CD4-positive, alpha-beta memory T cell (primary cell): Measurements from ENCODE around the gene NR3C1. TPM values are rescaled to one million over a fixed set of nuclear protein-coding genes. Genes with fewer than 3 reads are reported as not detected.
A peak's percentile ranks its signal among the peaks of the same experiment; 100 is the strongest.

Experiments used
- CTCF ChIA-PET: fragments of 350-600 bp; sonication (Branson Sonifier 250); formaldehyde crosslinking; loops from one replicate; lab custom pipeline; 2021; ENCODE audit warnings: inconsistent platforms; ENCODE audit not compliant: partially characterized antibody; lab: Charles Lee
- POLR2A ChIA-PET: fragments of 350-600 bp; sonication (Branson Sonifier 250); formaldehyde crosslinking; loops from one replicate; lab custom pipeline; 2021; ENCODE audit not compliant: partially characterized antibody; lab: Charles Lee
- DNase-seq, 5 donors: peaks; one replicate each; pipeline versions ENCODE4 v3.0.0 to v3.0.0-alpha.2; 2020 to 2022; ENCODE audit warnings: mixed read lengths in 1 of 5
- H3K27ac ChIP-seq: one replicate; pipeline ENCODE4 v1.7.0; 2013; ENCODE audit warnings: low read depth, low read length
- H3K27me3 ChIP-seq: 2 replicates; pipeline ENCODE4 v1.7.0; 2013; ENCODE audit warnings: mild to moderate bottlenecking, low read length, moderate library complexity; ENCODE audit not compliant: insufficient read depth
- H3K36me3 ChIP-seq: 2 replicates; pipeline ENCODE4 v1.7.0; 2013; ENCODE audit warnings: mild to moderate bottlenecking, low read length, moderate library complexity; ENCODE audit not compliant: insufficient read depth
- H3K4me1 ChIP-seq: 2 replicates; pipeline ENCODE4 v1.7.0; 2013; ENCODE audit warnings: mild to moderate bottlenecking, low read length, moderate library complexity; ENCODE audit not compliant: insufficient read depth
- H3K4me3 ChIP-seq, 2 donors: one replicate each; pipeline ENCODE4 v1.7.0; 2013; ENCODE audit warnings: low read length in 2 of 2, mild to moderate bottlenecking in 1 of 2
- H3K9me3 ChIP-seq, 2 donors: one replicate each; pipeline ENCODE4 v1.7.0; 2013; ENCODE audit warnings: low read length in 2 of 2, control low read depth in 1 of 2; ENCODE audit not compliant: control insufficient read depth in 1 of 2
- H3K27ac Mint-ChIP-seq, 7 donors: one replicate each; pipeline ENCODE4 v1.8.0; 2020 to 2021; ENCODE audit warnings: mixed read lengths in 7 of 7, mild to moderate bottlenecking in 6 of 7, inconsistent platforms in 3 of 7, moderate library complexity in 3 of 7
- H3K27me3 Mint-ChIP-seq, 2 donors: one replicate each; pipeline ENCODE4 v1.8.0; 2020 to 2021; ENCODE audit warnings: mixed read lengths in 2 of 2
- H3K36me3 Mint-ChIP-seq, 2 donors: one replicate each; pipeline ENCODE4 v1.8.0; 2020 to 2021; ENCODE audit warnings: mixed read lengths in 2 of 2, inconsistent platforms in 1 of 2, mild to moderate bottlenecking in 1 of 2
- H3K4me1 Mint-ChIP-seq, 4 donors: one replicate each; pipeline ENCODE4 v1.8.0; 2020 to 2021; ENCODE audit warnings: mixed read lengths in 4 of 4, mild to moderate bottlenecking in 1 of 4
- H3K4me3 Mint-ChIP-seq, 8 donors: one replicate each; pipeline ENCODE4 v1.8.0; 2020 to 2021; ENCODE audit warnings: mixed read lengths in 8 of 8, mild to moderate bottlenecking in 7 of 8, moderate library complexity in 6 of 8, inconsistent platforms in 3 of 8
- H3K9me3 Mint-ChIP-seq, 8 donors: one replicate each; pipeline ENCODE4 v1.8.0; 2020 to 2021; ENCODE audit warnings: mixed read lengths in 8 of 8, mild to moderate bottlenecking in 5 of 8, inconsistent platforms in 3 of 8, moderate library complexity in 1 of 8
- intact Hi-C: fragments of 100-400 bp; cut with micrococcal nuclease; formaldehyde crosslinking; loops from one replicate; pipeline ENCODE4 v1.15.1; 2023
- polyA plus RNA-seq, 2 donors: library from polyadenylated mRNA; unstranded; fragments of 300-500 nt; fragmentation: Illumina TruSeq; gene quantifications; one replicate each; pipeline ENCODE4 v1.2.3, GENCODE V29; 2021
- total RNA-seq, 2 experiments: library from RNA; stranded (reverse); gene quantifications; one replicate each; pipeline ENCODE4 v1.2.3, GENCODE V29; 2021

Gene NR3C1
- total and polyA plus RNA-seq, 4 experiments from 2014 or later = 92.0 to 164 (median 143) TPM

DNA sequence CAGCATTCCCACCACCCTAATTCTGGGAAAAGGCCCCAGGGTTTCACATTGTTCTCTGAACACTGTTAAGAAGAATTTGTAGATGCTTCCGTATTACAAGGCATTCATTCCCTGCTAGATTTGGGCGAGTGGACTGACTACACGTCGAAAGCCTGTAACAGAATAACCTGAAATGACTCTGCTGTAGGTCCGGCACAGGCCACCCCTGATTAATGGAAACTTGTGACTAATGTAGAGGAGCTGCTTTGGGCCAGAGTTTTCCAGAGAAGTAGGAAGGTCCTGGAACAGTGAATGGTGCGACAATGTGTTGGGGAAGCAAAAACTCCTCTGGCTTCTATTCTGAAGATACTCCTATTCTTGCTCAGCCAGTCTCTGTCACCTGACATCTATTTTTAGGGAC, 87.6 kb downstream of the NR3C1 start:
- no peak for DNase-seq

DNA sequence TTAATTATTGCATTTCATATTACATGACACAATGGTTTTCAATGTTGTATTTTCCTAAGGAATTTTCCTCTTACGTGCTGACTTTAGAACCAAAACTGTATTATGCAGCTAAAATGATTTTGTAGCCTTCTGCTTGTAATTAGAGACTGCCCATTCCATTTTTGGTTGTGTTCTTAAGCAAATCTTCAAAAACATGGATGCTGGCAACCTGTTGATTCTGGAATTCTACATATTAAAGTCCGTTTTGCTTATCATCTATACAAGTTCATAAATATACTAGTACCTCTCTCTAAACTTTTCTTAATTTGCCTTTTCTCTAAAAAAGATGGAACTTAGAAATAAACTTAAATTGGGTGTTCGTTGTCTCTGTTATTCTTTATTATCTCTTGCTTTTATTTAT, 88.3 kb downstream of the NR3C1 start:
- no peak overlapping the region for H3K4me3 Mint-ChIP-seq
- CTCF ChIA-PET = no interaction called here
- Histone ChIP-seq H3K36me3 (peaks cover 25% of the 10 kb centered on the region), H3K9me3 (no peaks in the 10 kb centered on the region), H3K4me1 (peaks cover 16% of the 10 kb centered on the region), H3K27me3 (no peaks in the 10 kb centered on the region), H3K27ac (no peak overlapping the region), H3K4me3 (no peak overlapping the region)
- no peak for DNase-seq
- H3K27ac Mint-ChIP-seq = no peak overlapping the region
- peaks cover 34 to 37% of the 10 kb centered on the region in 2 donors for H3K36me3 Mint-ChIP-seq
- intact Hi-C loops = no loop called here
- peaks cover 21 to 48% (median 38%) of the 10 kb centered on the region in 4 donors for H3K4me1 Mint-ChIP-seq
- H3K9me3 Mint-ChIP-seq = no peaks in the 10 kb centered on the region
- H3K27me3 Mint-ChIP-seq = no peaks in the 10 kb centered on the region
- POLR2A ChIA-PET = no interaction called here

More for the DNA sequence above, 87.6 kb downstream of the NR3C1 start:
- peaks cover 23% of the 10 kb centered on the region for H3K36me3 ChIP-seq
- peaks cover 28 to 31% of the 10 kb centered on the region in 2 donors for H3K36me3 Mint-ChIP-seq
- ChIA-PET CTCF (no interaction called here), POLR2A (no interaction called here)
- H3K9me3 ChIP-seq = no peaks in the 10 kb centered on the region
- no peak overlapping the region for H3K4me3 Mint-ChIP-seq
- H3K4me1 Mint-ChIP-seq = peaks cover 23 to 54% (median 44%) of the 10 kb centered on the region in 4 donors
- peak overlapping the region in 2 of 7 donors; percentile 45 to 60 for H3K27ac Mint-ChIP-seq
- no peak overlapping the region for H3K27ac ChIP-seq
- H3K9me3 Mint-ChIP-seq = no peaks in the 10 kb centered on the region
- intact Hi-C loops = no loop called here
- no peaks in the 10 kb centered on the region for H3K27me3 ChIP-seq
- peaks cover 23% of the 10 kb centered on the region for H3K4me1 ChIP-seq
- H3K4me3 ChIP-seq = no peak overlapping the region
- no peaks in the 10 kb centered on the region for H3K27me3 Mint-ChIP-seq

DNA sequence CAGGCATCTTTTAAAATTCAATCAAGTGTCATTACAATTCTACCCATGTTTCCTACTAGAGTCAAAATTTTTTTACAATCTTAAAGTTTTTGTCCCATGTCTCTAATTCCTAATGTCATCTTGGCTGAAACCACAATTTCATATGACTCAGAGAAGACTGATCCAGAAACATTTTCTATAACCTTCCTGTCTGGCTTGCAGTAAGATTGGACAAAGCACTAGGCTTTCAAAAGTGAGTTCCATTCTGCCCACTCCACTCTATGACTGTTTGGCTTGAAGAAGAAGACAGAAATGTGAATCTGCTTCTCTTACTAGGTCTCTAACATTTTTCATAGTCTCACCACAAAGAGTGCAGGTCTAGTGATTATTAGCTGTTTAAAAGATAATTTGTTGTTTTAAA, 88.8 kb downstream of the NR3C1 start:
- Histone ChIP-seq H3K4me1 (peaks cover 11% of the 10 kb centered on the region), H3K27ac (no peak overlapping the region), H3K4me3 (no peak overlapping the region), H3K9me3 (no peaks in the 10 kb centered on the region), H3K36me3 (peaks cover 31% of the 10 kb centered on the region), H3K27me3 (no peaks in the 10 kb centered on the region)
- H3K4me1 Mint-ChIP-seq = peaks cover 21 to 43% (median 35%) of the 10 kb centered on the region in 4 donors
- ChIA-PET CTCF (no interaction called here), POLR2A (interaction anchor here (0.6 kb wide), 1 partner anchor 42 kb away, joined by 6 read pairs; no protein-coding TSS in a partner anchor)
- H3K27ac Mint-ChIP-seq = peak overlapping the region in 2 of 7 donors; percentile 1 to 25
- no peak for DNase-seq
- intact Hi-C loops = no loop called here
- H3K9me3 Mint-ChIP-seq = no peaks in the 10 kb centered on the region
- H3K36me3 Mint-ChIP-seq = peaks cover 39 to 43% of the 10 kb centered on the region in 2 donors
- H3K4me3 Mint-ChIP-seq = no peak overlapping the region
- H3K27me3 Mint-ChIP-seq = no peaks in the 10 kb centered on the region

DNA sequence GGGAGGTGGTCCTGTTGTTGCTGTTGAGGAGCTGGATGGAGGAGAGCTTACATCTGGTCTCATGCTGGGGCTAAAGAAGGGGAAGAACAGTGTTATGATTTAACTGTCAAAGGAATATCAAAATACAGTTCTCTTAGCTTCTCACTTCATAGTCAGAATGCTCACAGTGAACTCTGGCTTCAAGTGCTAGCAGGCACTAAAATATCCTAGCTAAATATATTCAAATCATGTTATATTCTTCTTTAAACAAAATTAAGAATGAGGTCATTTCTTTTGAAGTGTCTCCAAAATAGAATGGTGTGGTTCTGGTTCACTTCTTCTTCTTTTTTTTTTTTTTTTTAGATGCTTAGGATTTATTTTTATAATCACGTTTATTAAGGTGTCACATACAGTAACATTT, 89.4 kb downstream of the NR3C1 start:
- H3K9me3 Mint-ChIP-seq = no peaks in the 10 kb centered on the region
- peaks cover 45 to 48% of the 10 kb centered on the region in 2 donors for H3K36me3 Mint-ChIP-seq
- ChIA-PET CTCF (interaction anchor here (0.6 kb wide), 1 partner anchor 311 kb away, joined by 3 read pairs; no protein-coding TSS in a partner anchor), POLR2A (interaction anchor here (0.6 kb wide), 2 partner anchors 34 to 42 kb away, joined by 3 to 6 read pairs; no protein-coding TSS in a partner anchor)
- Histone ChIP-seq H3K4me3 (no peak overlapping the region), H3K27me3 (no peaks in the 10 kb centered on the region), H3K9me3 (no peaks in the 10 kb centered on the region), H3K36me3 (peaks cover 34% of the 10 kb centered on the region), H3K4me1 (peaks cover 5% of the 10 kb centered on the region), H3K27ac (no peak overlapping the region)
- H3K4me1 Mint-ChIP-seq = peaks cover 20 to 39% (median 31%) of the 10 kb centered on the region in 4 donors
- intact Hi-C loops = no loop called here
- peak overlapping the region in 4 of 7 donors; percentile 8 to 87 (median 39) for H3K27ac Mint-ChIP-seq
- no peak for DNase-seq
- no peak overlapping the region for H3K4me3 Mint-ChIP-seq
- no peaks in the 10 kb centered on the region for H3K27me3 Mint-ChIP-seq

DNA sequence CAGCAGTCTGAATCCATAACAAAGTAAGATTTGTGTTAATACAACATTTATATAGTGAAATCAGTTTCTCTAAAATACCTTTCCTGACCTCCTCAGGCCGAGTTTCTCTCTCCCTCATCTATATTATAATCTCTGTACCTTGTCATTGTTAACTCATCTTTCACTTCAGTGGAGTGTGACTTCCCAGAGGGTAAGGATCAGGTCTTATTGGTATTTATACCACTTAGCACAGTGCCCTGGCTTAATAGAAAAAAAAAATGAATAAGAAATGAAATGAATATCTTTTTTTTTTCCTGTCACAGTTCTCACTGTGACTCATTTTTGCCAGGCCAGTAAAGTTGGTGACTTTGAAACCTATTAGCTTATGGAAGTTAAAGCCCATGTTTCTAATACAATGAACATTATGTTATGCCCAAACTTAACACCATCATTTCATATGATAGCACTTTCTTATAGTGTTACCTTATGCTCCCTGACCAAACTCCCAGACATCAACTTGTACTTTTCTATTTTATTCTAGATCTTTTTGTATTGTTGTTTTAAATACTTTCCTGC, 90.1 kb downstream of the NR3C1 start:
- H3K27me3 ChIP-seq = no peaks in the 10 kb centered on the region
- Mint-ChIP-seq H3K9me3 (peaks cover 0 to 3% (median 0%) of the 10 kb centered on the region in 8 donors), H3K27ac (peak overlapping the region in 6 of 7 donors; percentile 8 to 92 (median 50)), H3K4me1 (peaks cover 17 to 42% (median 31%) of the 10 kb centered on the region in 4 donors), H3K36me3 (peaks cover 50 to 55% of the 10 kb centered on the region in 2 donors), H3K27me3 (no peaks in the 10 kb centered on the region), H3K4me3 (no peak overlapping the region)
- H3K4me1 ChIP-seq = no peaks in the 10 kb centered on the region
- peaks cover 34% of the 10 kb centered on the region for H3K36me3 ChIP-seq
- H3K27ac ChIP-seq = no peak overlapping the region
- H3K9me3 ChIP-seq = no peaks in the 10 kb centered on the region
- no peak overlapping the region for H3K4me3 ChIP-seq
- POLR2A ChIA-PET = interaction anchor here (0.6 kb wide), 1 partner anchor 33 kb away, joined by 3 read pairs; no protein-coding TSS in a partner anchor
- intact Hi-C loops = no loop called here
- no peak for DNase-seq
- CTCF ChIA-PET = interaction anchor here (0.6 kb wide), 1 partner anchor 310 kb away, joined by 3 read pairs; no protein-coding TSS in a partner anchor

DNA sequence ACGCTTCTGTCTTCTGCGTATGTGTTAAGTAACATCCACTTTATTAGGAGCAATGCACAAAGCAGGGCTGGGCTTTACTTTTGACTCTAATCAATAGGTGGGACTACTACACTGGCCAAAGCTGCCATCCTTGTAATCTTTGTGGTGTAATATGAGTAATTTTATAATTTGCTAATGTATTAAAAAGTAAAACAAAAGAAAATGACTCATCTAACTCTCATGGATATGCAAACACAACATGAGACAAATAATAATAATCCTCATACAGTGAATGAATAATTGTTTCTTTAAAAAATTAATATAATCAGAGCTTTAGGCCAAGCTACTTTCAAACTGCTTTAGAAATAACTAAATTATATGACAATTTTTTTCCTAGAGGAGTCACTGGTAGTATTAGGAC, 90.7 kb downstream of the NR3C1 start:
- Mint-ChIP-seq H3K27ac (peak overlapping the region in 1 of 7 donors; percentile 92), H3K9me3 (peaks cover 0 to 3% (median 0%) of the 10 kb centered on the region in 8 donors), H3K4me3 (no peak overlapping the region), H3K27me3 (no peaks in the 10 kb centered on the region), H3K36me3 (peaks cover 56 to 61% of the 10 kb centered on the region in 2 donors), H3K4me1 (peaks cover 15 to 41% (median 28%) of the 10 kb centered on the region in 4 donors)
- intact Hi-C loops = no loop called here
- Histone ChIP-seq H3K4me3 (no peak overlapping the region), H3K4me1 (peaks cover 2% of the 10 kb centered on the region), H3K36me3 (peaks cover 34% of the 10 kb centered on the region), H3K27me3 (no peaks in the 10 kb centered on the region), H3K9me3 (no peaks in the 10 kb centered on the region), H3K27ac (no peak overlapping the region)
- CTCF ChIA-PET = no interaction called here
- DNase-seq = no peak
- POLR2A ChIA-PET = no interaction called here

DNA sequence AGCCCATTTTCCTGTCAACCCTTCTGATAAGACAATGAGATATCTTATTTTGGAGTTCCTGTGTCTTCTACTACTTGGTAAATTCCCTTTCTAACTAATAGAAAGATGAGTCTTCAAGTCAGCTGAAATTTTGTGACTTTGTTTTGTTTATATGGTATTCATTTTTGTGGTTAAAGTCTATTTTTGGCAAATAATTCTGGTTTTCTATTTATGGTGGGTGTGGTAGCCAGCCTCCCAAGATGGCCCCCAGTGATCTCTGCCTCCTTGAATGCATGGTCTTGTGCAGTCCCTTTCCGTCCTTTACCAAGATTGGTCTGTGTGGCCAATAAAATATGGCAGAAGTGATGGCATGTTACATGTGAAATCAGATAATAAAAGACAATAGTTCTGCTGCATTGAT, 91.5 kb downstream of the NR3C1 start:
- Mint-ChIP-seq H3K36me3 (peaks cover 62 to 70% of the 10 kb centered on the region in 2 donors), H3K4me1 (peaks cover 9 to 39% (median 24%) of the 10 kb centered on the region in 4 donors), H3K27me3 (no peaks in the 10 kb centered on the region), H3K9me3 (peaks cover 0 to 3% (median 0%) of the 10 kb centered on the region in 8 donors), H3K4me3 (no peak overlapping the region), H3K27ac (peak overlapping the region in 1 of 7 donors; percentile 78)
- ChIA-PET POLR2A (interaction anchor here (1.8 kb wide), 1 partner anchor 65 kb away, joined by 5 read pairs; no protein-coding TSS in a partner anchor), CTCF (interaction anchor here (1.0 kb wide), 1 partner anchor 511 kb away, joined by 3 read pairs; no protein-coding TSS in a partner anchor)
- H3K27me3 ChIP-seq = no peaks in the 10 kb centered on the region
- no peak overlapping the region for H3K27ac ChIP-seq
- H3K36me3 ChIP-seq = peaks cover 34% of the 10 kb centered on the region
- no peak overlapping the region for H3K4me3 ChIP-seq
- H3K9me3 ChIP-seq = no peaks in the 10 kb centered on the region
- peaks cover 3% of the 10 kb centered on the region for H3K4me1 ChIP-seq
- intact Hi-C loops = no loop called here
- DNase-seq = no peak
